HG02970 (cell line): Measurements from ENCODE around the gene DPCD.

Source experiments
- ATAC-seq: cut with Tn5 transposase; IDR thresholded peaks from one replicate; pipeline ENCODE4 v1.9.1; 2021; ENCODE audit warnings: mild to moderate bottlenecking, moderate library complexity, moderate number of reproducible peaks; ENCODE audit not compliant: unreplicated experiment, low FRiP score

The DPCD gene

DNA sequence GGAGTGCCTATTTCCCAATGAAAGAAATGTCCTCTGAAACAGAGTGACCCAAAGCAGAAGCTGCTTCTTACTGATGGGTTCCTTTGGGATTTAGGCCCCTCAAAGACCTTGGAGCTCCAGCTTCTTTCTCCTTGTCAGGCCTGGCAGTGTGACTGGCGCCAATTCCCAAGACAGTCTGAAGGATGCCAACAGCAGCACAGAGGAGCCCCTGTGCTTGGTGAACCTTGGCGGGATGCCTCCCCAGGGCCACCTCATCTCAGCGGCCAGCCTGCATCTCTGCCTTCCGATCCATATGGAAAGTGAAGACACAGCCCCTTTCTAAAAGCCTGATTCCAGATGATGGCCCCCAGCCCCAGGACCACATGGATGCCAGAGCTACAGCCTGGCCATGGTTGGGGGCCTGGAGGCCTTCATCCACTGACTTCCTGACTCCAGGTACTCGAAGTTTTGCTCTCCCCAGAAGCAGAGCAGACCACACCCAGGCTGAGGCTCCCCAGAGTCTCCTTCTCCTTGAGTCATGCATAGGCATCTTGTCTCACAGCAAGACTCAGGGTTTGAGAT is 61.5 kb downstream of the DPCD start:
- no peak for ATAC-seq

DNA sequence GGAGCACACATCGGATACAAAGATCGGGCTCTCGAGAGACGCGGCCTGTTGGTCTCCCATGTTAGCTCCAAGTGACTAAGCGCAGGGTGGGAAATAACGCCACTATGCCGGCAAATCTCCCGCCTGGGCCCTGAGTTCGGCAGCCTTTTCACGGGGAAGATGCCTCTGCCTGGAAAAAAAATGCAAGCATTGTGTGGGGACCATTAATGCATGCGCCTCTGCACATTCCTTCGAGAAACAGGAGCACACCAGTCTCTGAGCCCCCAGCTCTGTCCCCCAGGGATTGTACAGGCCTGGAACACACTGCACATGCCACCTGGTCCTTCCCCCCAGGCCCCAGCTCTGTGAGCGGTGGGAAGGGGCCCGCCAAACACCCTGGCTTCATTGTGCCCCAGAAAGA is 62.7 kb downstream of the DPCD start:
- no peak for ATAC-seq

DNA sequence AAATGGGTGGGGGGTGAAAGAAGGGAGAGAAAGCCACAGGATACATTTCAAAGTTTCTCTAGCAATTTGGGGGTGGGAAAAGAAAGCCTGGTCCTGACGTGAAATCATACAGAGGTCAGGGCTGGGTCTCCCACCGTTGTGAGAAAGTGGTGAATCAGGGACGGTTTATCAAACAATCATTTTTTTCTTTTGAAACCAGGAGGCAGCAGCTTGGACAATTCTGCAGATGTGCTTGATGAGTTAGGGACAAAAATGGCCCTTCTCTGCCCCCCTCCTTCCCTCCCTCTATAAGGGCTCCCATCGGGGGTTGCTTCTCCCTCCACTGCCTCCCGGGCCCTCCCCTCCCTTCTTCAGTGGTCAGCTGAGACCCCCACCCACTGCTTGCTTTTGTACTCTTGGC is 63.2 kb downstream of the DPCD start:
- ATAC-seq = no peak

DNA sequence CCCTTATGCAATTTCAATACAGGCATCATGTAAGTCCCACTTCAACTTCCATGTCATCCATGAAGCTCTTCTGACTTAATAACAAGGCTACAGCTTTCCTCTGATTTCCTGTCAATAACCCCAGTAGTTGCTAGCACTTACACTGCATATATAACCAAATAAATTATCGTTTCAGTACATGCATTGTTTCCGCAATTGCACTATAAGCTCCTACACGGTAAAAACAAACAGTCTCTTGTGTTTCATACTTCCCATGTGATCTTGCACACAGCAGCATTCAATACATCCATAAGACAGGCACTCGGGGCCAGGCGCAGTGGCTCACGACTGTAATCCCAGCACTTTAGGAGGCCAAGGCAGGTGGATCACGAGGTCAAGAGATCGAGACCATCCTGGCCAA is 65.4 kb downstream of the DPCD start:
- ATAC-seq = no peak

DNA sequence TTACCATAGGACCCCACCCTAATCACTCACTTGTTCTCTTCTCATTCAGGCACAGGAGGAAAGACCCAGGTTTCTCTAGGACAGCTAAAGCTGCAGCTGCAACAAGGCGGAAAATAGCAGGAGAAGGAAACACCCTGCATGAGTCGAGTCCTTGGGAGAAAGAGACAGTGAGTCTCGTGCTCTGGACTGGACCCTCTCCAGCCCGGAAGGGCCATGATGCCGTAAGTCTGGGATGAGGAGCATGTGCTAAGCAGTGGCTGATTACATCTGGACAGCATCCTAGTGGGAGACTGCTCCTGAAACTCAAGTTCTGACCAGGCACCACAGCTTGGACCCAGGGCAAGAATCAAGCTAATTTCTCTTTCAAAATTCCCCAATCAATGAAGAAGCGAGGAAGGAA is 67.4 kb downstream of the DPCD start:
- ATAC-seq = no peak

DNA sequence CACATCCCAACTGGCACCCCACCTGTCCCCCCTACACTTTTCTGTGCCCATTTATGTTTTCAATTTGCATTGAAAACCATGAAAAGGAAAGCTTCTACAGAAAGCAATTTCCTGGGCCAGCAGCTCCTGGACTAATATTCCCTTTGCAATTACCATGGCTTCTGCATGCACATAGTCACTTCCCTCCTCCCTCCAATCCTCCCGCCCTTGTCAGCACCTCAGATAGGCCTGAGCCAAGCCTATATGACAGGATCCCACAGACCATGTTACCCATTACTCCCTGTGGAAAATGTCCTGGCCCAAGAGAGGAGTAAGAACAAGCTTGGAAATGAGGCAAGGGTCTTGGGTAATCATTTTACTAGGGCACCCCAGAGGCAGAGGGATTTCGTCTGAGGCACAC is 68.8 kb downstream of the DPCD start:
- ATAC-seq = no peak

DNA sequence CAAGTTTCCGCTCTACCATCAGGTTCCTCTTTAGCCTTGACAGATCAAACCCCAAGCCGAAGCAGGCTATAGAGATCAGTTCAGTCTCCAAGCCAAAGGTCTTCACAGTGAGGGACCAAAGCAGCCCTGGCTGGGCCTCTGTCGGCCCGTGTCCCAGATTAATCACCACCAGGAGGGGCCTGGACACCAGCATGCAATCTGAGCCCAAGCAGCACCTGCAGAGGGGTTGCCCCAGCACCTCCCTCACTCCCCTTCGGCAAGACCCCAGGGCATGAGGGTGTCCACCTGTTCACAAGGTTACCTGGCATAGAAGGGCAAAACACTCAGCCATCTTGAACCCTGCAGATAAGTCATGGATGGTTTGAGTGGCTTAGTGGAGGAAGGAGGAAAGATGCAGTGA is 70.9 kb downstream of the DPCD start:
- no peak for ATAC-seq
